A549 (cell line): Measurements from ENCODE around the gene UBE2O.

ENCODE experiments used
- CBX8 ChIP-seq: fragments of 200-600 bp; sonication (generic); IDR thresholded peaks from 2 replicates; pipeline ENCODE4 v1.6.1; 2016
- TP53 ChIP-seq: fragments of 250-450 bp; sonication (Bioruptor Pico); IDR thresholded peaks from 2 replicates; pipeline ENCODE4 v1.5.0; 2021; ENCODE audit warnings: mild to moderate bottlenecking, moderate library complexity
- TF ChIP-seq, protein P1 (sequence below): fragments of >200 bp; sonication (Bioruptor Twin); formaldehyde crosslinking; IDR thresholded peaks from 3 replicates; pipeline ENCODE4 v1.5.1; 2016

GRCh38 chr17:76427501-76428231 lies 25.3 kb downstream of the UBE2O start:
- TF ChIP-seq TP53 (CRISPR knock-in tag) = no peak
- TF ChIP-seq, protein P1, sequence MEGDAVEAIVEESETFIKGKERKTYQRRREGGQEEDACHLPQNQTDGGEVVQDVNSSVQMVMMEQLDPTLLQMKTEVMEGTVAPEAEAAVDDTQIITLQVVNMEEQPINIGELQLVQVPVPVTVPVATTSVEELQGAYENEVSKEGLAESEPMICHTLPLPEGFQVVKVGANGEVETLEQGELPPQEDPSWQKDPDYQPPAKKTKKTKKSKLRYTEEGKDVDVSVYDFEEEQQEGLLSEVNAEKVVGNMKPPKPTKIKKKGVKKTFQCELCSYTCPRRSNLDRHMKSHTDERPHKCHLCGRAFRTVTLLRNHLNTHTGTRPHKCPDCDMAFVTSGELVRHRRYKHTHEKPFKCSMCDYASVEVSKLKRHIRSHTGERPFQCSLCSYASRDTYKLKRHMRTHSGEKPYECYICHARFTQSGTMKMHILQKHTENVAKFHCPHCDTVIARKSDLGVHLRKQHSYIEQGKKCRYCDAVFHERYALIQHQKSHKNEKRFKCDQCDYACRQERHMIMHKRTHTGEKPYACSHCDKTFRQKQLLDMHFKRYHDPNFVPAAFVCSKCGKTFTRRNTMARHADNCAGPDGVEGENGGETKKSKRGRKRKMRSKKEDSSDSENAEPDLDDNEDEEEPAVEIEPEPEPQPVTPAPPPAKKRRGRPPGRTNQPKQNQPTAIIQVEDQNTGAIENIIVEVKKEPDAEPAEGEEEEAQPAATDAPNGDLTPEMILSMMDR = no peak
- TF ChIP-seq CBX8 = no peak
